Thyroid gland (tissue), 4 donors: ENCODE data around the gene PLK5. TPM values are rescaled to one million over a fixed set of nuclear protein-coding genes. Genes with fewer than 3 reads are reported as not detected.

Experiments
- DNase-seq, 2 donors: peaks; one replicate each; pipeline ENCODE4 v3.0.0-alpha.2; 2019
- H3K27ac ChIP-seq, 3 donors: fragments of 200-600 bp; sonication (generic); 1 replicate in 2 of 3; 2 replicates in 1 of 3; pipeline ENCODE4 v1.5.1; 2016 to 2019; ENCODE audit warnings: mild to moderate bottlenecking in 1 of 3, moderate library complexity in 1 of 3
- H3K27me3 ChIP-seq: fragments of 200-600 bp; sonication (generic); one replicate; pipeline ENCODE4 v1.5.1; 2019
- H3K36me3 ChIP-seq, 2 donors: fragments of 200-600 bp; sonication (generic); one replicate each; pipeline ENCODE4 v1.5.1; 2016 to 2019
- H3K4me1 ChIP-seq, 2 donors: fragments of 200-600 bp; sonication (generic); one replicate each; pipeline ENCODE4 v1.5.1; 2017 to 2019
- H3K4me3 ChIP-seq, 3 donors: fragments of 200-600 bp; sonication (generic); replicated peaks in 1 of 3; 1 replicate in 2 of 3; 2 replicates in 1 of 3; pipeline ENCODE4 v1.5.1; 2016; ENCODE audit warnings: mild to moderate bottlenecking in 1 of 3
- H3K9me3 ChIP-seq: fragments of 200-600 bp; sonication (generic); one replicate; pipeline ENCODE4 v1.5.1; 2017
- CTCF ChIP-seq, 6 experiments: fragments of 200-600 bp in 3 of 6; fragments of 450-650 bp in 3 of 6; sonication (generic) in 3 of 6; IDR thresholded peaks; one replicate each; pipeline ENCODE4 v1.5.1; 2016 to 2019; ENCODE audit warnings: antibody characterized with exemption in 6 of 6, mild to moderate bottlenecking in 2 of 6, inconsistent platforms in 1 of 6, moderate library complexity in 1 of 6
- POLR2A ChIP-seq, 2 donors: fragments of 450-650 bp; IDR thresholded peaks; one replicate each; pipeline ENCODE4 v1.6.1; 2017; ENCODE audit warnings: antibody characterized with exemption in 2 of 2, mild to moderate bottlenecking in 2 of 2, moderate library complexity in 1 of 2
- WGBS, 2 donors: methylation state at CpG; one replicate each; pipeline ENCODE4 v1.1.5; 2017; 5-methylcytosine and 5-hydroxymethylcytosine counted together
- intact Hi-C: fragments of 100-400 bp; cut with DNase I; formaldehyde crosslinking; loops from one replicate; pipeline ENCODE4 v1.15.1; 2023
- total RNA-seq, 4 donors: library from RNA; depleted of rRNA; stranded (reverse); fragments of >200 nt; gene quantifications; one replicate each; pipeline ENCODE4 v1.2.3, GENCODE V29; 2016

Gene PLK5
- total RNA-seq, 4 donors from 2014 or later: not detected

GRCh38 chr19:1508507-1508856, 15.4 kb upstream of the PLK5 start:
- peak overlapping the region in 1 of 3 donors; percentile 34 for H3K4me3 ChIP-seq
- H3K9me3 ChIP-seq: no peaks in the 10 kb centered on the region
- no peak for DNase-seq
- TF ChIP-seq POLR2A (IDR thresholded peaks at IDR 0.05) (no peak), CTCF (IDR thresholded peaks at IDR 0.05) (no peak)
- peaks cover 7% of the 10 kb centered on the region for H3K27me3 ChIP-seq
- H3K36me3 ChIP-seq: no peaks in the 10 kb centered on the region
- H3K4me1 ChIP-seq: peaks cover 1 to 21% of the 10 kb centered on the region in 2 donors
- intact Hi-C loops: no loop called here
- 31 to 64% methylated on average over 4 to 12 of the region's 12 CpGs for WGBS, 2 donors
- no peak overlapping the region for H3K27ac ChIP-seq

- intact Hi-C loops: no loop called here
- Histone ChIP-seq H3K9me3 (no peaks in the 10 kb centered on the region), H3K36me3 (no peaks in the 10 kb centered on the region), H3K27me3 (peaks cover 6% of the 10 kb centered on the region), H3K4me3 (no peak overlapping the region), H3K4me1 (peaks cover 0 to 21% of the 10 kb centered on the region in 2 donors), H3K27ac (no peak overlapping the region)
- no peak for DNase-seq
- 58 to 60% methylated on average over 11 of the region's 11 CpGs for WGBS, 2 donors
- TF ChIP-seq CTCF (IDR thresholded peaks at IDR 0.05) (no peak), POLR2A (IDR thresholded peaks at IDR 0.05) (no peak)
Measured at GRCh38 chr19:1509602-1510441, 14.1 kb upstream of the PLK5 start.

GRCh38 chr19:1510442-1510806, 13.5 kb upstream of the PLK5 start:
- intact Hi-C loops: no loop called here
- 12 to 22% methylated on average over 5 of the region's 25 CpGs for WGBS, 2 donors
- Histone ChIP-seq H3K27me3 (peaks cover 6% of the 10 kb centered on the region), H3K9me3 (no peaks in the 10 kb centered on the region), H3K36me3 (no peaks in the 10 kb centered on the region), H3K4me3 (no peak overlapping the region), H3K27ac (no peak overlapping the region), H3K4me1 (peaks cover 0 to 21% of the 10 kb centered on the region in 2 donors)
- TF ChIP-seq POLR2A (IDR thresholded peaks at IDR 0.05) (no peak), CTCF (IDR thresholded peaks at IDR 0.05) (no peak)
- DNase-seq: no peak

GRCh38 chr19:1510807-1511206, 13.1 kb upstream of the PLK5 start:
- Histone ChIP-seq H3K27me3 (peaks cover 6% of the 10 kb centered on the region), H3K9me3 (no peaks in the 10 kb centered on the region), H3K27ac (no peak overlapping the region), H3K4me3 (no peak overlapping the region), H3K36me3 (no peaks in the 10 kb centered on the region), H3K4me1 (peaks cover 0 to 21% of the 10 kb centered on the region in 2 donors)
- TF ChIP-seq CTCF (IDR thresholded peaks at IDR 0.05) (no peak), POLR2A (IDR thresholded peaks at IDR 0.05) (no peak)
- intact Hi-C loops: no loop called here
- no peak for DNase-seq
- WGBS, 2 donors: 42 to 51% methylated on average over 7 to 8 of the region's 9 CpGs
